GM21786 (cell line): ENCODE data around the gene CCDC71L.

Experiments used
- ATAC-seq: cut with Tn5 transposase; IDR thresholded peaks from one replicate; pipeline ENCODE4 v1.9.1; 2021; ENCODE audit not compliant: unreplicated experiment

CCDC71L gene

GRCh38 chr7:106659166-106659962 lies 1.6 kb downstream of the CCDC71L start:
- no peak for ATAC-seq

GRCh38 chr7:106658316-106659165 lies 2.4 kb downstream of the CCDC71L start:
- ATAC-seq, result no peak

DNA sequence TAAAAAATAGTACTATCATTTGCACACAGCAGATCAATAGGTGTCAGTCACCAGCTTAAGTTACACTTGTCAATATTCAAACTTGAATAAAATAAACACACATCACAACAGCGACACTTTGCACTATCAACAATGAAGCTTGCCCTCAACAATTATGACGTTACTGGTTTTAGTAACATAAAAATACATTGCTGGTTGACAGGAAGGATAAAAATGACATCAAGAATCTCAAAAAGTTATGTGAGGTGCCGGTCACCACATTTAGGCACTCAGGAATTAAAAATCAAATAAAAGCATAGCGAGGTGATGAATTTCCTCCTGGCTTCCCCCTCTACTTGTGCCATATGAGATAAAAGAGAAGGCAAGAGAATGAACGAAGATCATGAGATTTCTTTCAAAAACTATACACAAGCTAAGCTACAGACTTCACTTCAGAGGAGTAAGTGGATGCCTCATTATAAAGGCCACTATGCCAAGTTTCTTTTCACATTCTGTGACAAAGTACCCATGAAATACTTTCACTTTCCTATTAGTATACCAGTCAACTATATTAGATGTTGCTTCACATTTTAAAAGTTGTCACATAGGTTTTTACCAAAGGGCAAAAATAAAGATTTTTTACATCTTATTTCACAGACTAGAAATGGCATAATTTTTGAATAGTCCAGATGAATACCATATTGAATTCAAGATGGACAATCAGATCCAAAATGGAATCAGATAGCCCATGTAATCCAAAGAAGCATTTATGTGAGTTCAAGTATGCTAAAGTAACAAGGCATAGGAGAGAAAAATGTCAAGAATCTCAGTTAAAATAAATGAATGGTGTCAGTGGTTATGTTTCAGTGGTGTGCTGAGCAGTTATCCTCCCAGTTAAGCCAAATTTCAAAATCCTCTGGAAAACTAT lies 3.6 kb downstream of the CCDC71L start:
- no peak for ATAC-seq

DNA sequence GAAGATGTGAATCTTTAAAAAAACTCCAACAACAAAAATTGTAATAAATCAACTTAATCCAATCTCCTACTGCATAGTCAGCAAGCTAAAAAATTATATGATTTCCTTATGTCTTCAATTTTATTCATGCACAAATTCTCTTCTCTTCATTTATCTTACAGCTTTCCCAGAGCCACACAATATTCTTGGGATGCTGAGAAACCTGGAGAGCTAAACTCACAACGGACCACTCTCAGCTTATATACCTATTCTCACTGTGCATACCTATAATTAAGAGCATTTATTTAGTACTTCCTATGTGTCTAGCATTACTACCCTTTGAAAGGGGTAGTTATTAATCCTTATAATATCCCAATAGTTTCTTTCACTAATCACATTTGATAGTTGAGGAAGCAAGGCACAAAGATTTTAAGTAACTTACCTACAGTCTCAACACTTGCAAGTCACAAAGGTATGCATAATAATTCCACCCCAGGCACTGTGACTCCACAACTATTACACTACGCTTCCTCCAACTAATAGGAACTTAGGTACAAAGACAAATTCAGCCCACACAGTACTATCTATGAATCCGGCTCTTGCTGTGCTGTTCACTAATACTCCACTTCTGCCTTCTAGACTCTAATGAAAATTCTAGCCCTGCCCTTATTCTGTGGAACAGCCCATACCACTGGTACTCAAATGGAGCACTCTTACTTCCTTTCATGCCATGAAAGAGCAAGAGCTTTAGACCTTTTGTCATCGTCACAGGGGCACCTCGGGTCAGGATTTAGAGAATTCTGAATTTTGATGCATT lies 5.1 kb downstream of the CCDC71L start:
- no peak for ATAC-seq

DNA sequence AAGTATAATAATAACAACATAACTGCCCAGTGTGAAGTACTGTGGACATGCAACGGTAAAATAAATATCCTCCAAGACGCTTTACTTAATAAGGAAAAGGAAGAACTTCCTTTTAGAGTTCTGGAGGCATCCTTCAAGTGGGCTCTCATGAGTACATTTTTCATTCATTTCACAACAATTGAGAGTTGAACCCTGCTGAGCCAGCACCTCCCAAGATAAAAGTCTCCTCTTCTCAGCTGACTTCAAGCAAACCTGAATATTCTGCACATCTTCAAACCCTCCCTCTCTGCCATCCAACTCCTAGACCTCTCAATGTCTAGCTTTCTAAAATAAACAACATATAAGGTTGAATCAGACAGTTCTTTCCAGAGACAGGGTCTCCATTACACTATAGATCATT lies 7.5 kb downstream of the CCDC71L start:
- ATAC-seq, result no peak

DNA sequence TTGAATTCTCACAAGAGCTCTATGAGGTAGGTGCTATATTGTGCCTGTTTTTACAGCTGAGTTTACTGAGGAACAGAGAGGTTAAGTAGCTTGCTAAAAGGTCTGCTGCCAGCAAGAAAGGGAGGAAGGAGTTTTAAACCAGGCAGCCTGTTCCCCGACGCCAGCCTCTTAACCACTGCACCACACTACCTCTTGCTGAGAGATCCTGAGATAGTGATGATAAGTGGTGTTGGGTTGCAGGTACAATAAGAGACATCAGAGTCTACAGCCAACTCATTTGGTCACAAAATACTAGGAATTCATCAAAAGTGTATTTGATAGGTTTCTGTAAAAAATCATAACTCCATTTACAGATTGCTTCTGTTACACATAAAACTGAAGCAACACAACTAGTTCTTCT lies 8.0 kb downstream of the CCDC71L start:
- no peak for ATAC-seq

DNA sequence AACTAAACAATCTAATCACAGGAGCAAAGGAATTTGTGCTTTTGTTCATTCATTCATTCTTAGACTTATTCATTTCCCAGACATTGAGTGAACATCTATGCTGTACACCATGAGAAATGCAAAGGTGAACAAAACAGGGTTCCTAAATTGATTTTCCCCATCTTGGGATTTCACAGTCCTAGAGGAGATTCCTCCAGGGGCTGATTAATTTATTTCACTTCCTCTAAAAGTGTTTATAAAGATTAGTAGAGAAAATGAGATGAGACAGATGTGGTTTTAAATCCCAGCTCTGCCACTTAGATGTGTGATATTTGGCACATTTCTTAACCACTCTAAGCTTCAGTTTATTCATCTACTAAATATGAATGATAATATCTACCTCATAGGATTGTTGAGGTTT lies 8.9 kb downstream of the CCDC71L start:
- ATAC-seq, result no peak

- ATAC-seq, result no peak
Observed at GRCh38 chr7:106646256-106646655, 14.7 kb downstream of the CCDC71L start.

DNA sequence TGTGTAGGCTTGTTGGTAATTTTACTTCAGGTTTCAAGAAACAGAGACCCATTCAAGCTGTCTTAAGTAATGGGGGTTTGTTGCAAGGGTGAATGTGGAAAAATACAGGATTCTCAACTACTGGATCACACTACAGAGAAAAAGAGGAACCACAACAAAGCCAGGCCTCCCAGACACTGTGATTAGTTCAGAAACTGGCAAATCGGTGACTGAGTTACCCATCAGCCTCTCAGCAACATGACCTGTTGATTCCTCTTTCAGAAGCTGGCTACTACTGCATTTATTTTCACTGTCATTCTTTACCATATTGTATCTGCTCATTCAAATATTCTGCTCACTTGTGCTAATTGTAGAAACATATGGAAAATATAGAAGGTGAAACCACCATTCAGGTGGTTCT lies 16.0 kb downstream of the CCDC71L start:
- ATAC-seq, result no peak

GRCh38 chr7:106643216-106644000 lies 17.6 kb downstream of the CCDC71L start:
- no peak for ATAC-seq

DNA sequence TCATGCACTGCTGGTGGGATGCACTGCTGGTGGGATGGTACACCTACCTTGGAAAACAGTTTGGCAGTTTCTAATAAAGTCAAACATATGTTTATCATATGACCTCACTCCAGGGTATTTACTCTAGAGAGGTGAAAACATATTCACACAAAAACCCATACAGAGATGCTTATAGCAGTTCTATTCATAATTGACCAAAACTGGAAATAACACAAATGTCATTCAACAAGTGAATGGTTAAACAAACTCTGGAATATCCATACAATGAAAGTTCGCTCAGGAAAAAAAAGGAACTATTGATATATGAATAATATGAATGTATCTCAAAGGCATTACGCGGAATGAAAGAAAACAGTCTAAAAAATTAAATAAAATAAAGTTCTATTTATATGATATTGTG lies 19.5 kb downstream of the CCDC71L start:
- no peak for ATAC-seq

DNA sequence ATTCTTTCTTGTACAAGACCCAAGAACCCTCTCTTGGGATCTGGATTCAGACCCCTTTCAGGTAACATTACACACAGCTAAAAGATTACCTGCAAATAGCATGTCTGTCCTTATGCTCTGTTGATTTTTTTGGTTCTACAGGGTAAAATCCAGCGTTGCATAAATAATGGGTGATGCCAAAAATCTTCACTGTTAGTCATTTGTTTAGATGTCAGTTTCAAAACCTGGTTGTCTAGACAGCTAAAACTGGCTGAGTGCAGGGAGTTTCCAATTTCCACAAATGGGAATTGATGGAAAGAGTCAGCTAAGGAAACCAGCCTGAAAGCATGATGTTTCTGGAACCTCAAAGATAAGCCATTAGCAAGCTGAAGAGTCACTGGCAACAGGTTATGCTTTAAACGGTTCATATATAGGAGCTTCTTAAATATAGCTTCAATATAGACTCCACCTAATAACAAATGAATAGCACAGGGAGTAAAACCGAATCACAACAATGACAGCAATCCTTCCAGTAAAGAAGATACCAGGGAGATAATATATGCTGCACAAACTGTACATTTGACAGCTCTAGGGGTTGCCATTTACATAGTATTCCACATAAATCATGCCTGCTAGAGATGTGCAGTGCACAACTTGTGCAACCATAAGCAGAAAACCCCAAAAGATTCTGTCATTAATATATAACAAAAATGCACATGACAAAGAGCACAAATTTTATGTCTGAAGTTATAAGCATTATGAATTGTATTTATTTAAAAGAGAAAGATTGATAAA lies 20.4 kb downstream of the CCDC71L start:
- no peak for ATAC-seq

- ATAC-seq, result no peak
Observed at GRCh38 chr7:106639476-106640334, 21.3 kb downstream of the CCDC71L start.

GRCh38 chr7:106635411-106635810 lies 25.5 kb downstream of the CCDC71L start:
- no peak for ATAC-seq

DNA sequence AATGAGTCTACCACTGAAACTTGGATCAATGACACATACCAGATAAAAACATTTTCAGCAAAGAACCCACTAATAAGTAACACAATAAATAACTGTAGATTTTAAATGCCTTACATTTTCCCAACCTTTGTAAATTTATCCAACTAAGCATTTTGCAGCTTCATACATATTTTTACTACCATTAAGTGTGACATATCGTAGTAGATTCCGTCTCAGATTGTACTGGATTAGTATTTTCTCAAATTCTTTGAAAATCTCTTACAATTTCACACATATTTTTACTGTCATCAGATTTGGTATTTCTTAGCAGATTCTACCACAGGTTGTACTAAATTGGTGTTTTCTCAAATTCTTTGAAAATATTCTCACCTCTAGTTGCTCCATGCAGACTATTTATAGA lies 26.0 kb downstream of the CCDC71L start:
- ATAC-seq, result no peak

- no peak for ATAC-seq
Observed at GRCh38 chr7:106630648-106631047, 30.3 kb downstream of the CCDC71L start.

DNA sequence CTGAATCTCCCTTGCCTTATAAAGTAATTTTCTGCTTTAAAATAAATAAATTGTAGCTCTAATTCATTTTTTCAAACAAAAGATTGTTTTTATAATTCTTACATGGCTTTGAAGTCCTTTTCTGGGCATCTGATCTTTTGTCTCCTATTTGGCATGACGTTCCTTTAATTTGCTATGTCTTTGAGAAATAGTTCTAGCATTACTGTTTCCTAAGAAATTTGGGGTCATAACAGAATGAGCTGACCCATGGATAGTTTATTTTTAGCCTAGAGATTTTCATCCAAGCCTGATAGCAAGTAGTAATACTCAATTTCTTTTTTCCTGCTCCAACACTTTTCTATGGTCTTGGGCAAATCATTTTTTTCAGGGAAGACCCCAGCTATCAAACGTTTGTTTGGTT lies 31.4 kb downstream of the CCDC71L start:
- ATAC-seq, result no peak
